Stimulated activated CD4-positive, alpha-beta T cell treated with anti-CD3 and anti-CD28 coated beads, Interleukin-2, amount 100 ng/mL, for 48 hours (primary cell): ENCODE measurements around the gene SLC7A10.
"Not testable (repeated sequence)": the region's sequence is repeated elsewhere in the genome, so short reads cannot be mapped to it uniquely, and the experiment has no call there.

Source experiments
- DNase-seq, 2 donors: peaks; one replicate each; pipeline ENCODE4 v3.0.0-alpha.2; 2020

Gene SLC7A10

GRCh38 chr19:33201473-33201872 lies 24.2 kb downstream of the SLC7A10 start:
- no peak for DNase-seq

DNA sequence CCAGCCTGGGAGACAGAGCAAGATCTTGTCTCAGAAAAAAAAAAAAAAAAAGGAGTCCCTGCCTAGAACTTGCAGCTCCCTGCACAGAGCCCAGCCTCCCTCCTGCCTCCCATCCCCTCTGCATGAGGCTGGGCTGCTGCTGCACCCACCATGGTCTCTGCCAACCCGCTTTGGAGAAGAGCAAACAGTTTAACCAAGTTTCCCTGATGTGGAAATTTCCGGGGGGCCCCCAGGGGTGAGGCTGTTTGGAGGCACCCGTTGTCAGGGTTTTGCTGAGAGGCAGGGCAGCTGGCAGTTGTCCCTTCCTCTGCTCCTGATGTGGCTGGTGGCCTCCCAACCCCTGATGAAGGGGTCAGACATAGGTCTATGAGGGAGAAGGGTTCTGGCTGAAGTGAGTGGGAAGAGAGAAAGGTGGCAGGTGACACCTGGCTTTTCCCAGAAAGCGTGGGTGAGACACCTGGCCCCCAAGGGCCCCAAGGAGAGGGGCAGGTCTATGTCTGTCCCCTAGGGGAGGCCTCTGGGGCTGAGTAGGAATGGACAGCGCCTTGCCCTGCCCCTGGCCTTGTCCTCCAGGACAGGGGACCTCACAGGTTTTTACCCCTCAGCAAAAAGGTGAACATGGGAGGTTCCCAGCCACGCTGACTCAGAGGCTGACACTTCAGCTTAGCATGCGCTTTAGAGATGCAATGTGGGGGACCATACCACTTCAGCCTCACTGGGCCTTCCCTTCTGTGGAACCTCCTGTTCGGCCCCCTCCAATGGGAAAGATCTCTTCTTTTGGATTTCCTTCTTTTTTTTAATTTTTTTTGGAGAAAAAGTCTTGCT lies 26.0 kb downstream of the SLC7A10 start:
- no peak for DNase-seq

DNA sequence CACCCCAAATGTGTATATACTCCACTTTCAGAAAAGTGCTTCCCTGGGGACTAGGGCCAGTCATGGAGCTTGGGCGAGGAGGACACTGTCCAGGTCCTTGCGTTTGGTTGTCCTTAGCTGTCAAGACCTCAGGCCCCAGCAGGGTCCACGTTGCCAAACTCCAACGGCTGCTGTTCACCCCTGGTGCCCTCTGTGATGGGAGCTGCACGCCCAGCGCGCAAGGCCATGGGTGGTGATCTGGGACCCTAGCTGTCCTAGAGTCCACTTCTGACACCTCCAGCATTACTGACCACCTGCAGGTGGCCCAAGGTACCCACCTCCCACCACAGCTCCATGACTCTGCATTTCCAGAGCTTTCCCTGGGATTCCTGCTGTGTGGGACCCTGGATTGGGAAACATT lies 27.5 kb downstream of the SLC7A10 start:
- DNase-seq: no peak

DNA sequence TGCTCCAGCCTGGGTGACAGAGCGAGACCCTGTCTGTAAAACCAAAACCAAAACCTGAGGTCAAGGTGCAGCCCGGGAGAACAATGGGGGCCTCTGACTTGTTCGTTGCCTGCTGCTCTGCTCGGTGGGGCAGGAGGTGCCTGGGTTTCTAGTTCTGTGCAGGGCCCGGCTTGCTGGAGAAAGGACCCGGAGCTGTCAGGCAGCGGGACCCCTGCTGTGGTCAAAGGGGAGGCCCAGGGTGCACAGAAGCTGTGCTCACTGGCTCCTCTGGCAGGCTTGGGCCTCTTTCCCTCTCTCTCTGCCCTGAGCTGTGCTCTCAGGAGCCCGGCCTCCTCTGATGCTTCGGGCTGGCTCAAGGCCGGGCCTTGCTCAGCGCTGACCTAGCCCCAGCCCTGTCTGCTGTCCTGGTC lies 28.1 kb downstream of the SLC7A10 start:
- DNase-seq: no peak

DNA sequence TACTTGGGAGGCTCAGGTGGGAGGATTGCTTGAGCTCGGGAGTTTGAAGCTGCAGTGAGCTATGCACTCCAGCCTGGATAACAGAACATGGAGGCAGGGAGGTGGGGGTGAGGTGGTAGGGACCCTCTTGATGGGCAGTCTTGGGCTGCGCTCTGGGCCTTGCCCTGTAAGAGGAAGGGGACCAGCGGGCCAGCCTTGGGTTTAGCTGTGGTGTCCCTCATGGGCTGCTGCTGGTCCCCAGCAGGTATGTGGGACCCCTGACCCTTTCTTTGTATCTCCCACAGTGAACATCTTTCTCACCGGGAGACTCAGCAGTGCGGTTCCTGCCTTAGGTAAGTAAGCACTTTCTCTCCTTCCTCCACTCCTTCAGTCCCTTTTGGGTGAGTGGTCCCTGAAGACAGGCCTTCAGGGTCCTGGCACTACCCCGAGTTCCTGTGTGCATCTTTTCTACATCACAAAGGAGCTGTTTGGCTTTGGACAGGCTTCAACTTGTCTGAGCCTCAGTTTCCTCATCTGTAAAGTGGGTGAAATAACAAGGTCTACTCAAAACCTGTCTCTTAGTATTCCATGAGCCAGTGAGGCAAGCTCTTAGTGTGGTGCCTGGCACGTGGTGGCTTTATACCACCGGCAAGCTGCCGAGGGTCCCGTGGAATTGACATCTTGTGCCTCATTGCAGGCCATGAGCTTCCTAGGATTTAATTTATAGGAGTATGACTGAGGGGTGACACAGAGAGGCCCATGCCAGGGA lies 29.0 kb downstream of the SLC7A10 start:
- DNase-seq: no peak

DNA sequence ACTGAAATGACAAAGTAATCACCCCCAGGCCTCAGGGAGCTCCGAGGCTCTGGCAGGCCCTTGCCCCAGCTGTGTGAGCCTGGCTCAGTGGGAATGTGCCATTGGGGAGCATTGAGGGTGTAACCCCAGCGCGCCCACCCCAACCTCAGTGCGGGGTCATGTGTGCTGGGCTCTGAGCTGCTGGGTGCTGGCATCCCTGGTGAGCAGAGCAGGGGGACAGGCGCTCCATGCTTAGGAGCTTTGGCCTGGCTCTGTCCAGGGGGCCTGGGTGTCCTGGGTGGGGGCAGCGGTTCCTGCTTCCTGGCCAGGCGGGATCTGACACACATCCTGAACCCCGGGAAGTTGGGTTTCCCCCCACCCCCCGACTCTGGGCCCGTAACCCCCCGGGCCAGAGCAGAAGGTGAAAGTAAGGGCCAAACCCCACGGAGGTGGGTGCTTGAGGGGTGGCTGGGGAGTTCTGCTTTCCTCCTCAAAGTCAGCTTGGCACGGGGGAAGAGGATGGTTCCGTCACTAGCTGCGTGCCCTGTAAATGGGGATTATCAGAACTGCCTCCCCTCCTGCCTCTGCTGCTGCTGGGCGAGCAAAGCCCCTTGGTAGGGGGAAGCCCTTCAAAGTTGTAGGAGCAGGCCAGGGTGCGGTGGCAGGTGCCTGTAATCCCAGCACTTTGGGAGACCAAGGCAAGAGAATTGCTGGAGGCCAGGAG lies 29.9 kb downstream of the SLC7A10 start:
- DNase-seq: no peak

GRCh38 chr19:33194886-33195644 lies 30.6 kb downstream of the SLC7A10 start:
- DNase-seq: no peak

DNA sequence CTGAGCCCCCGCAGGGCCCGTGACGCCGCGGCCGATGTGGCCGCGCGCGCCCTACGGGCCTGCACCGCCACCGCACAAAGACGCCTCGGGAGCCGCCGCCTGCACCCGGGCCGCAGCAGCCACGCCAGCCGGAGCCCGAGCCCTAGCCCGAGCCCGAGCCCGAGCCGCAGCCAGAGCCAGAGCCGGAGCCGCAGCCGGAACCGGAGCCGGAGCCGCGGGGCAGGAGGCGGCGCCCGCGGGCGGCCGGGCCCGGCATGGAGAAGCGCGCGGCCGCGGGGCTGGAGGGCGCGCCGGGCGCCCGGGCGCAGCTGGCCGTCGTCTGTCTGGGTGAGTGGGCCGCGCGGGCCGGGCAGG lies 31.1 kb downstream of the SLC7A10 start:
- DNase-seq: no peak

- no peak for DNase-seq
Measured at GRCh38 chr19:33193865-33194362, 31.7 kb downstream of the SLC7A10 start, which contains the start of gene LRP3. Gene LRP3, plus strand, starts transcription at chr19:33194330. Its CDS starts 456 bp downstream, at chr19:33194786.

DNA sequence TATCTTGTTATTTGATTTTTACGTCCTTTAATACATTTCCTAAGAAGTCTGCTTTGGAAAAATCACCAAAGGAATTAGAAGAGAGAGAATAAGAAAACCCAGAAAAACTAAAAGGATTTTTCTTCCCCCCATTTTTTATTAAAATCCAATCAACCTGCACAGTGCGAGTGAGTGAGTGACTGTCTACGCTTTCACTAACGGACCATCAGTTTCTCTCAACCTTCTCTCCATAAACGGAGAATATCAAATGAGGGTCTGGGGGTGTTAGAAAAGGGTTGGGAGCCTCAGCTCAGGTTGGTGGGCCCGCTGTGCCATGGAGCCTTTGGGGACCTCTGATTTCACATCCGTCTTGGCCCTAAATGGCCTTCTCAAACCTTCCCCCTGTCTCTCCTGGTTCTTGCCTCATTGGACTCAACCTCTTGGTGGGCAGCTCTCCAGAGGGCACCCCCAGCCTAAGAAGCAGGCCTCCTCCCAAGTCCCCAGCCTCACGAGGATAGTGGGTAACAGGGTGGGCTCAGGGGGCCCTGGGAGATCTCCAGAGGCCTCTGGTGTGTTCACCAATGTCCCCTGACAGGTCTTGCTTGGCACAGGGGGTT lies 32.3 kb downstream of the SLC7A10 start:
- no peak for DNase-seq

DNA sequence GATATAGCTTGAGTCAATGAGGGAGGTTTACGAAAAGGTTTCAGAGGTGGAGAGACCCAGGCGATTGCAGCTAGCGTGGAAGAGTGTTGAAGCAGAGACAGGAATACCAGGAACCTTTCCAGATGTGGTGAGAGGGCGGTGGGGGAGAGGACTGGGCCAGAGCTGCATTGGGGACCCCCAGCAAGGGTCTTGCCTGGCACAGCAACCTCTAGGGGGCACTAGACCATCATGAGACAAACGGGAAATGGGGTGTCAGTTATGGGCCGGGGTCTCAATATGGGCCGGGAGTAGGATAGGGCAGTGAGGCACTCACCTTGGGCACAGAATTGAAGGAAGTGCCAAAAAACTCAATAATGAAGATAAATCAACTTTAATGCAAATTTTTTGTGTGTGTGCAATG lies 33.6 kb downstream of the SLC7A10 start:
- DNase-seq: no peak

GRCh38 chr19:33191501-33191900 lies 34.1 kb downstream of the SLC7A10 start:
- no peak for DNase-seq

GRCh38 chr19:33191092-33191491 lies 34.6 kb downstream of the SLC7A10 start:
- not testable (repeated sequence) for DNase-seq

DNA sequence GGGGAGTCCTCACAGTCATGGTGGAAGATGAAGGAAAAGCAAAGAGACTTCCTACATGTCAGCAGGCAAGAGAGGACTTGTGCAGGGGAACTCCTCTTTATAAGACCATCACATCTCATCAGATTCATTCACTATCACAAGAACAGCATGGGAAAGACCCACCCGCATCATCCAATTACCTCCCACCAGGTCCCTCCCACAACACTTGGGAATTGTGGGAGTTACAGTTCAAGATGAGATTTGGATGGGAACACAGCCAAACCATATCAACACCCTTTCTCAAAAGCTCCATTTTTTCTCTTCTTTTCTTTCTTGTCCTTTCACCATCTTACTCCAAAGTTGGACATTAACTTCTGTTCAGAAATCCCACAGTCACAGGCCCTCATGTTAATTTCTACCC lies 36.2 kb downstream of the SLC7A10 start:
- no peak for DNase-seq

DNA sequence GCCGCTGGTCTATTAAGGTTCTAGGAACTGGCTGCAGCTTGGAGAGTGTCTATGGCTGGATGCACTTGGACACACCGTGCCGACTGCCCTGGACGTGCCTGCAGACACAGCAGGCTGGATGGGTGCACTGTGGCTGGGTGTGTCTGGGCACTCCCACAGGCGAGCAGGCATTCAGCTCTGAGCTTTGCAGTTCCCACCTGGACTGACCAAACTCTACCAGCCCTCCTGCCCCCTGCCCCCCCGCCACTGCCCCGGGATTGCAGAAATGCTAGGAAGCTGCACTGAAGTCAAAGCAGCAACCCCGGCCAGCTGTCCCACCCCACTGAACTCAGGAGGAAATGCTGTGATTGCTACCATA lies 38.5 kb downstream of the SLC7A10 start:
- DNase-seq: no peak

DNA sequence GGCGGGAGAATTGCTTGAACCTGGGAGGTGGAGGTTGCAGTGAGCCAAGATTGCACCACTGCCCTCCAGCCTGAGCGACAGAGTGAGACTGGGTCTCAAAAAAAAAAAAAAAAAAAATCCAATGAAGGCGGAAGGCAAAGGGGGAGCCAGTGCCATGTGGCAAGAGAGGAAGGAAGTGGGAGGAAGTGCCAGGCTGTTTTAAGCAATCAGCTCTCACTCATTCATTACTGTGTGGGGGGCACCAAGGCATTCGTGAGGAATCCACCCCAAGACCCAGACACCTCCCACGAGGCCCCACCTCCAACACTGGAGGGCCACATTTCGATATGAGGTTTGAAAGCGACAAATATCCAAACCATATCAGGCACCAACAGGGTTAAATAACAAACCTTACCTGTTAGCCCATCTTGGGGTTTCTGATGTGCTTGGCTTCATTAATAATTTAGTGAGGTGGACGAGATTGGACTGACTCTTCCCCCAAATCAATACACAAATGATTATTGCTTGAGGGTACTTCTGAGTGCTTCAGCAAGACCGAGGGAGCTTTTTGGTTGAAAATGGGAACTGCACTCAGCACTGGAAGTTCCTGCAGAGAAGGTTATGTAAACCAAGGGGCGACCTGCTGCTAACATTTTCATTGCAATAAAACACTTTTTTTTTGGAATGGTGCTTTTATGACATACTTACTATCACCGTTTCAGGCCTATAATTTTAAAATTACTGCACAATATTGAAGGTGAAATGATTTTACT lies 39.0 kb downstream of the SLC7A10 start:
- no peak for DNase-seq

DNA sequence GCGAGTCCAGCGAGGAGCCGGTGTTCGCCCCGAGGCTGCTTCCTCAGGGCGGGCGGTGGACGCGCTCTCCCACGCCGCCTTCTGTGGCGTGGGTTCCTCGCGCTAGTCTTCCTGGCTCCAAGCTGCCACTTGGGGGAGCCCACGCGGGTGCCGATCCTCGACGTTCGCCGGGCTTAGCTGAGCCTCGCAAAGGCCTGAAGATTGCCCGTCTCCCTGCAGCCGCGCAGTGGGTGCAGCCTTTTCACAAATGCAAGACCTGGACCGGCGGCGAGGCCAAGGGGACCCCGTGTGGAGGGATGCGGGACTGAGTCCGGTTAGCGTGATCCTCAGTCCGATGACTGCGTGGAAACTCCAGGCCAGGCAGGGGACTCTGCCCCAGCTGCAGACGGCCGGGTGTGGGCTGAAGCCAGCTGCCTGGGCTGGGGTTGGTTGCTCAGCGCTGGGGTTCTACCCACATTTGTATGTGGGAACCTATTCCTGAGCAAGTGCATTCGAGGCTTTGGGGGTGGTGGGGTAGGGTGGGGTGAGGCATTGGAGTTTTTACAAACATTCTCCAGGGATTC lies 48.2 kb downstream of the SLC7A10 start:
- DNase-seq: no peak

DNA sequence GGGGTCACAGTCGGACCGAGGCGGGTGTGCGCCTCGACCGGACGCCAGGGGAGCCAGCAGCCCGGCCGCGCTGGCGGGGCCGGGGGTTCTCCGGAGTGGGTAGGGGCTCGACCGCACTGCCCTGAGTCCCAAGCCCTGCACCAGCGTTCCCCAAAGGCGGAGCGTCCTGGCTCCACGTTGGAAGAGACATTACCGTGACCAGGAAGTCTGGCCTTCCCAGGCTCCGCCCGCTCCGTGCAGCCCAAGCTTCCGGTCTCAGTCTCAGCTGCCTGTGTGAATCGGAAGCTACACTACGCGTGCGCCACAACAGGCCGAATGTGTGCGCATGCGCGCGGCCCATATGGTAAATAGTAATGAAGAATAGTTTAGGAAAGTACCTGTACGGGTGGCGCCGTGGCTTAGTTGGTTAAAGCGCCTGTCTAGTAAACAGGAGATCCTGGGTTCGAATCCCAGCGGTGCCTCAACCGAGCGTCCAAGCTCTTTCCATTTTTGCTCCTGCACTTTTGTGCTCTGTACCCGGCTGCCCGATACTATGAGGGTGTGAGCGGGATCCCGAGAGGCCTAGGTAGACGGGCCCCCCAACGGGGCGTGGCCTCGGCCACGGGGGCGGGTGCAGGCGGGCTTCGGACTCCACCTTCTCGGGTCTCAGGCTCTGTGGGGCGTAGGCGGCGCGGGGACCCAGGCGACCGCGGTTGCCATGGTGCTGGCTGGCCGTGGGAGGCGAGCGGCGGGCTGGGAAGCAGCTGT lies 48.8 kb downstream of the SLC7A10 start:
- peak; percentile 94 for DNase-seq

GRCh38 chr19:33175886-33176669 lies 49.6 kb downstream of the SLC7A10 start:
- DNase-seq: peak in 1 of 2 donors; percentile 23
